H1 (cell line): ENCODE measurements around the gene SPDYA. TPM values are rescaled to one million over a fixed set of nuclear protein-coding genes. Genes with fewer than 3 reads are reported as not detected.

ENCODE experiments used
- CTCF ChIA-PET: fragments of 300-600 bp; sonication (Branson Sonifier 250); formaldehyde crosslinking; loops from one replicate; lab custom pipeline; 2021; ENCODE audit not compliant: partially characterized antibody; lab: Charles Lee
- POLR2A ChIA-PET: fragments of 300-600 bp; sonication (Branson Sonifier 250); formaldehyde crosslinking; loops from one replicate; lab custom pipeline; 2021; ENCODE audit warnings: inconsistent platforms; ENCODE audit not compliant: partially characterized antibody; lab: Charles Lee
- DNase-seq, 2 experiments: peaks; one replicate each; pipeline versions ENCODE4 v3.0.0 to v3.0.0-alpha.2; 2010 to 2022; ENCODE audit warnings: low spot score in 2 of 2, low read depth in 1 of 2, mixed read lengths in 1 of 2
- FAIRE-seq: peaks from 2 replicates; lab custom pipeline; 2011; peaks lifted over from hg19 to GRCh38; lab: Jason Lieb, UNC
- H2AFZ ChIP-seq: 2 replicates; pipeline ENCODE4 v1.8.1; 2012; ENCODE audit warnings: low read length, inconsistent platforms
- H2AK5ac ChIP-seq: 2 replicates; pipeline ENCODE4 v1.6.1; 2013; ENCODE audit warnings: low read depth, low read length
- H2BK120ac ChIP-seq: replicated peaks from 2 replicates; pipeline ENCODE3; 2013; ENCODE audit warnings: low read depth, low read length, inconsistent platforms
- H2BK12ac ChIP-seq: 2 replicates; pipeline ENCODE4 v1.6.1; 2013; ENCODE audit warnings: low read depth, low read length
- H2BK15ac ChIP-seq: 2 replicates; pipeline ENCODE4 v1.6.1; 2013; ENCODE audit warnings: low read length
- H2BK20ac ChIP-seq: 2 replicates; pipeline ENCODE4 v1.6.1; 2013; ENCODE audit warnings: low read length
- H2BK5ac ChIP-seq: 2 replicates; pipeline ENCODE4 v1.6.1; 2013; ENCODE audit warnings: low read depth, low read length
- H3K14ac ChIP-seq: 2 replicates; pipeline ENCODE4 v1.6.1; 2013; ENCODE audit warnings: inconsistent platforms; ENCODE audit not compliant: insufficient read length
- H3K18ac ChIP-seq: 2 replicates; pipeline ENCODE4 v1.6.1; 2013; ENCODE audit warnings: low read length; ENCODE audit errors: extremely low read depth
- H3K23ac ChIP-seq: 2 replicates; pipeline ENCODE4 v1.6.1; 2013; ENCODE audit warnings: inconsistent platforms; ENCODE audit not compliant: insufficient read length
- H3K23me2 ChIP-seq: 2 replicates; pipeline ENCODE4 v1.6.1; 2013; ENCODE audit warnings: low read depth, low read length
- H3K27ac ChIP-seq: 2 replicates; pipeline ENCODE4 v1.6.1; 2011; ENCODE audit warnings: low read depth, low read length, inconsistent platforms
- H3K27me3 ChIP-seq, 4 experiments: replicated peaks in 1 of 4; 1 replicate in 1 of 4; 2 replicates in 3 of 4; pipeline versions ENCODE4 v1.6.1 to v1.8.1; 2011 to 2013; ENCODE audit warnings: low read length in 3 of 4, mild to moderate bottlenecking in 3 of 4, inconsistent platforms in 2 of 4, mixed read lengths in 2 of 4, moderate library complexity in 1 of 4; ENCODE audit not compliant: control insufficient read depth in 3 of 4, insufficient read depth in 3 of 4; ENCODE audit errors: extremely low read depth in 1 of 4
- H3K36me3 ChIP-seq, 4 experiments: 2 replicates each; pipeline versions ENCODE4 v1.6.1 to v1.8.1; 2011 to 2013; ENCODE audit warnings: mild to moderate bottlenecking in 4 of 4, low read length in 3 of 4, moderate library complexity in 2 of 4, control low read depth in 1 of 4, inconsistent platforms in 1 of 4; ENCODE audit not compliant: insufficient read depth in 4 of 4, control insufficient read depth in 2 of 4
- H3K4ac ChIP-seq: replicated peaks from 2 replicates; pipeline ENCODE3; 2013; ENCODE audit warnings: low read length, low read depth, mixed read lengths, inconsistent platforms; ENCODE audit not compliant: insufficient read length
- H3K4me1 ChIP-seq, 4 experiments: replicated peaks in 1 of 4; 1 replicate in 1 of 4; 2 replicates in 3 of 4; pipeline versions ENCODE4 v1.6.1 to v1.8.1; 2011 to 2013; ENCODE audit warnings: low read length in 3 of 4, inconsistent platforms in 2 of 4, mixed read lengths in 1 of 4; ENCODE audit not compliant: insufficient read depth in 4 of 4, control insufficient read depth in 3 of 4
- H3K4me2 ChIP-seq, 2 experiments: 2 replicates each; pipeline versions ENCODE4 v1.6.1 to v1.8.1; 2011 to 2013; ENCODE audit warnings: low read depth in 2 of 2, low read length in 2 of 2, control low read depth in 1 of 2, inconsistent platforms in 1 of 2, mild to moderate bottlenecking in 1 of 2; ENCODE audit not compliant: insufficient read depth in 1 of 2
- H3K4me3 ChIP-seq, 4 experiments: fragments of 200-600, 300-600 bp in 1 of 4; sonication (generic), shearing (Covaris generic), sonication (Bioruptor Twin) in 1 of 4; 2 replicates each; pipeline versions ENCODE4 v1.5.1 to v1.8.1; 2011 to 2016; ENCODE audit warnings: low read length in 4 of 4, low read depth in 3 of 4, control low read depth in 2 of 4, inconsistent platforms in 2 of 4, mild to moderate bottlenecking in 2 of 4, mixed read lengths in 1 of 4, moderate library complexity in 1 of 4; ENCODE audit not compliant: insufficient read depth in 2 of 4; ENCODE audit errors: extremely low read depth in 1 of 4
- H3K56ac ChIP-seq: replicated peaks from 2 replicates; pipeline ENCODE3; 2013; ENCODE audit warnings: low read depth, mild to moderate bottlenecking, mixed read lengths, low read length, inconsistent platforms; ENCODE audit not compliant: insufficient read length
- H3K79me1 ChIP-seq: 2 replicates; pipeline ENCODE4 v1.6.1; 2013; ENCODE audit warnings: low read depth, low read length, control low read depth
- H3K79me2 ChIP-seq, 2 experiments: 2 replicates each; pipeline versions ENCODE4 v1.6.1 to v1.8.1; 2012 to 2013; ENCODE audit warnings: low read length in 2 of 2, mild to moderate bottlenecking in 2 of 2, inconsistent platforms in 1 of 2; ENCODE audit not compliant: insufficient read depth in 2 of 2, control insufficient read depth in 1 of 2
- H3K9ac ChIP-seq, 4 experiments: replicated peaks in 1 of 4; 1 replicate in 1 of 4; 2 replicates in 3 of 4; pipeline versions ENCODE4 v1.6.1 to v1.8.1; 2011 to 2013; ENCODE audit warnings: low read depth in 3 of 4, low read length in 3 of 4, control low read depth in 2 of 4, mild to moderate bottlenecking in 2 of 4, moderate library complexity in 2 of 4, inconsistent platforms in 1 of 4; ENCODE audit errors: extremely low read depth in 1 of 4
- H3K9me3 ChIP-seq, 2 experiments: 2 replicates each; pipeline versions ENCODE4 v1.6.1 to v1.8.1; 2012 to 2013; ENCODE audit warnings: mild to moderate bottlenecking in 2 of 2, moderate library complexity in 2 of 2, control low read depth in 1 of 2, inconsistent platforms in 1 of 2, low read depth in 1 of 2, low read length in 1 of 2, mixed read lengths in 1 of 2; ENCODE audit not compliant: insufficient read depth in 2 of 2
- H4K20me1 ChIP-seq, 2 experiments: replicated peaks in 1 of 2; 2 replicates each; pipeline versions ENCODE3 to v1.8.1; 2011 to 2013; ENCODE audit warnings: inconsistent platforms in 2 of 2, low read length in 2 of 2, mild to moderate bottlenecking in 1 of 2; ENCODE audit not compliant: insufficient read depth in 2 of 2, control insufficient read depth in 1 of 2
- H4K5ac ChIP-seq: 2 replicates; pipeline ENCODE4 v1.6.1; 2013; ENCODE audit warnings: low read length, low read depth, mixed read lengths, inconsistent platforms; ENCODE audit not compliant: insufficient read length
- H4K8ac ChIP-seq: 2 replicates; pipeline ENCODE4 v1.8.0; 2013; ENCODE audit warnings: mild to moderate bottlenecking, moderate library complexity, low read length, inconsistent platforms; ENCODE audit not compliant: insufficient read depth; ENCODE audit errors: extremely low read depth
- H4K91ac ChIP-seq: replicated peaks from 2 replicates; pipeline ENCODE3; 2013; ENCODE audit warnings: low read length, mixed read lengths, inconsistent platforms; ENCODE audit not compliant: insufficient read length
- ASH2L ChIP-seq: fragments of 200-600, 300-600 bp; sonication (generic); IDR thresholded peaks from one replicate; pipeline ENCODE4 v1.7.1; 2017; ENCODE audit warnings: low read length
- BACH1 ChIP-seq: IDR thresholded peaks from 2 replicates; pipeline ENCODE4 v1.6.1; 2012; ENCODE audit warnings: low read length, improper control_type of control experiment
- CREB1 ChIP-seq: IDR thresholded peaks from 2 replicates; pipeline ENCODE4 v1.6.1; 2012; ENCODE audit warnings: inconsistent platforms
- EP300 ChIP-seq, 2 experiments: IDR thresholded peaks; 1 replicate in 1 of 2; 2 replicates in 1 of 2; pipeline ENCODE4 v1.6.1; 2011 to 2012; ENCODE audit warnings: low read depth in 2 of 2, low read length in 2 of 2, mild to moderate bottlenecking in 2 of 2, borderline replicate concordance in 1 of 2, inconsistent platforms in 1 of 2, moderate library complexity in 1 of 2
- HDAC6 ChIP-seq: IDR thresholded peaks from one replicate; pipeline ENCODE4 v1.7.1; 2012; ENCODE audit warnings: low read depth, mild to moderate bottlenecking, inconsistent platforms, low read length, moderate library complexity
- JUN ChIP-seq: IDR thresholded peaks from 2 replicates; pipeline ENCODE4 v1.6.1; 2011; ENCODE audit warnings: low read depth, mild to moderate bottlenecking, improper control_type of control experiment, low read length
- SAP30 ChIP-seq: fragments of 300-600 bp; sonication (generic); IDR thresholded peaks from 2 replicates; pipeline ENCODE4 v1.7.1; 2012; ENCODE audit warnings: low read length, moderate library complexity, mild to moderate bottlenecking, inconsistent platforms; ENCODE audit not compliant: insufficient read depth, insufficient replicate concordance
- SP1 ChIP-seq: IDR thresholded peaks from 2 replicates; pipeline ENCODE4 v1.6.1; 2011; ENCODE audit warnings: low read depth, low read length
- TAF1 ChIP-seq: IDR thresholded peaks from 2 replicates; pipeline ENCODE4 v1.6.1; 2011; ENCODE audit warnings: mild to moderate bottlenecking, low read depth, low read length
- TBP ChIP-seq: IDR thresholded peaks from 2 replicates; pipeline ENCODE4 v1.6.1; 2011; ENCODE audit warnings: low read depth, low read length, improper control_type of control experiment
- TCF12 ChIP-seq: IDR thresholded peaks from 2 replicates; pipeline ENCODE4 v1.6.1; 2011; ENCODE audit warnings: low read depth, mild to moderate bottlenecking, low read length
- YY1 ChIP-seq: IDR thresholded peaks from 2 replicates; pipeline ENCODE4 v1.6.1; 2011; ENCODE audit warnings: low read depth, mild to moderate bottlenecking, low read length
- WGBS, 2 experiments: shearing (Covaris generic) in 1 of 2; methylation state at CpG; one replicate each; pipeline versions ENCODE4 v1.1.6 to v1.1.7; 2013 to 2015; ENCODE audit warnings: low lambda C conversion rate in 2 of 2, mixed read lengths in 2 of 2, inconsistent platforms in 1 of 2, low coverage in 1 of 2, missing lambda C conversion rate in 1 of 2; ENCODE audit not compliant: insufficient replicate concordance in 2 of 2, insufficient coverage in 1 of 2, insufficient read length in 1 of 2; ENCODE audit errors: extremely low coverage in 1 of 2, missing lambda C conversion rate in 1 of 2; 5-methylcytosine and 5-hydroxymethylcytosine counted together
- polyA plus RNA-seq, 7 experiments: library from polyadenylated mRNA; depleted of rRNA in 3 of 7; stranded (reverse) in 5 of 7; unstranded in 2 of 7; fragments of >200 nt in 5 of 7; fragments of 200-250 nt in 2 of 7; gene quantifications; 1 replicate in 5 of 7; 2 replicates in 1 of 7; 4 replicates in 1 of 7; pipeline versions ENCODE4 v1.2.1 to v1.2.3, GENCODE V29; 2011 to 2013; ENCODE audit warnings: missing spikeins in 2 of 7, mixed read lengths in 2 of 7
- total RNA-seq: library from RNA; stranded (reverse); fragmentation: NEBNext Ultra II Directional; extraction: Animal tissue kit (Norgen Biotek cat#: 25700); gene quantifications from 2 replicates; pipeline ENCODE4 v1.2.1, GENCODE V29; 2021

SPDYA gene
- total and polyA plus RNA-seq, 2 of the 8 experiments (the other 6 are each of a cell fraction or from before 2014, with no cell fraction given): 0.12 to 0.35 TPM

GRCh38 chr2:28870146-28870891, 59.7 kb downstream of the SPDYA start, which contains the start of gene TRMT61B:
TSS of gene TRMT61B (minus strand) at chr2:28870309. CDS start at chr2:28870277, 32 bp downstream.
- no peaks in the 10 kb centered on the region for H3K27me3 ChIP-seq
- 3% methylated on average over 57 of the region's 57 CpGs; no CpG with 5 or more reads in 1 of the 2 experiments for WGBS, 2 experiments
- H3K27ac ChIP-seq: peak within 1 kb of the TSS; percentile 76
- no peaks in the 10 kb centered on the region for H4K20me1 ChIP-seq
- DNase-seq: peak; percentile 88 to 99
- no peak within 1 kb of the TSS for H4K91ac ChIP-seq
- H3K9ac ChIP-seq: peak within 1 kb of the TSS; percentile 82 to 87 (median 85)
- H2BK120ac ChIP-seq: no peak within 1 kb of the TSS
- peak within 1 kb of the TSS; percentile 93 for H3K18ac ChIP-seq
- peaks cover 5 to 37% of the 10 kb centered on the region in 2 experiments for H3K79me2 ChIP-seq
- POLR2A ChIA-PET: interaction anchor here (0.6 to 4.0 kb wide), 15 partner anchors 8 to 186 kb away, joined by 3 to 63 read pairs (median 3); partner anchors contain the start of genes PPP1CB and WDR43
- peak within 1 kb of the TSS; percentile 77; the same call in 1 of the 2 replicates for H2BK5ac ChIP-seq
- no peak for FAIRE-seq
- H4K5ac ChIP-seq: peak within 1 kb of the TSS; percentile 69
- H3K23ac ChIP-seq: no peak within 1 kb of the TSS
- no peak within 1 kb of the TSS for H3K14ac ChIP-seq
- CTCF ChIA-PET: interaction anchor here (0.9 to 2.7 kb wide), 4 partner anchors 11 to 304 kb away, joined by 3 to 9 read pairs (median 4); no protein-coding TSS in a partner anchor
- peak within 1 kb of the TSS; percentile 96 for H4K8ac ChIP-seq
- H3K4me1 ChIP-seq: no peaks in the 10 kb centered on the region; a peak in 1 of 7 replicates
- H2AK5ac ChIP-seq: no peak within 1 kb of the TSS
- peak within 1 kb of the TSS; percentile 44 for H3K4ac ChIP-seq
- H3K23me2 ChIP-seq: 0 out of 2 replicates have a peak, but pooled peaks cover 6% of the 10 kb centered on the region
- H2AFZ ChIP-seq: peak within 1 kb of the TSS; percentile 99
- 0 out of 2 replicates have a peak within 1 kb of the TSS, but pooled peaks have one; percentile 88 for H2BK15ac ChIP-seq
- no peak within 1 kb of the TSS for H2BK12ac ChIP-seq
- 0 out of 2 replicates have a peak, but pooled peaks cover 4% of the 10 kb centered on the region for H3K79me1 ChIP-seq
- peak within 1 kb of the TSS; percentile 54 for H3K56ac ChIP-seq
- H3K4me3 ChIP-seq: peak within 1 kb of the TSS; percentile 75 to 87 (median 84)
- H3K36me3 ChIP-seq: peaks cover 0 to 4% (median 0%) of the 10 kb centered on the region in 4 experiments; a peak in 1 of 8 replicates
- no peaks in the 10 kb centered on the region for H3K9me3 ChIP-seq
- no peak within 1 kb of the TSS for H2BK20ac ChIP-seq
- H3K4me2 ChIP-seq: peak within 1 kb of the TSS; percentile 58 to 90
- peak; percentile 99 for TF ChIP-seq ASH2L
- peak; percentile 84 for TF ChIP-seq YY1
- no peak for TF ChIP-seq BACH1
- TF ChIP-seq TBP: peak; percentile 92
- 0 out of 3 replicates have a peak, but pooled peaks of 1 of the 2 experiments have one; percentile 72 for TF ChIP-seq EP300 (IDR thresholded peaks at IDR 0.05; ENCODE audit: borderline replicate concordance in 1 of 2, low read depth in 2 of 2, low read length in 2 of 2)
- peak; percentile 100 for TF ChIP-seq CREB1
- no peak for TF ChIP-seq HDAC6
- peak; percentile 97 for TF ChIP-seq TAF1
- TF ChIP-seq TCF12: 0 out of 2 replicates have a peak, but pooled peaks have one; percentile 73
- peak; percentile 18 for TF ChIP-seq SAP30
- peak; percentile 61; the same call in 1 of the 2 replicates for TF ChIP-seq SP1
- no peak for TF ChIP-seq JUN
